ENCODE measurements around the gene ATOH8. TPM values are rescaled to one million over a fixed set of nuclear protein-coding genes. Genes with fewer than 3 reads are reported as not detected.
A peak's percentile ranks its signal among the peaks of the same experiment; 100 is the strongest.

ATOH8 gene
- total and polyA plus RNA-seq, 2 donors (not counting 3 experiments of a cell fraction or from before 2014, with no cell fraction given): 10.3 to 12.8 TPM

GRCh38 chr2:85705680-85706039 lies 48.1 kb upstream of the ATOH8 start:
- Histone ChIP-seq H3K79me2 (ENCODE audit: control insufficient read depth, insufficient read depth, low read length) (no peaks in the 10 kb centered on the region), H3K9me1 (replicated peaks; ENCODE audit: control insufficient read depth, extremely low read depth, insufficient read depth, low read length) (no peaks in the 10 kb centered on the region), H3K36me3 (ENCODE audit: control insufficient read depth in 2 of 2, extremely low read depth in 1 of 2, insufficient read depth in 2 of 2, low read length in 2 of 2) (no peaks in the 10 kb centered on the region), H3K4me1 (ENCODE audit: control insufficient read depth, extremely low read depth, insufficient read depth, low read length) (peaks cover 23% of the 10 kb centered on the region), H3K27me3 (ENCODE audit: control insufficient read depth in 2 of 2, insufficient read depth in 2 of 2, low read length in 2 of 2) (no peaks in the 10 kb centered on the region), H3K4me2 (ENCODE audit: insufficient read depth, low read length) (no peak overlapping the region), H4K20me1 (replicated peaks; ENCODE audit: control insufficient read depth, extremely low read depth, insufficient read depth, low read length) (no peaks in the 10 kb centered on the region), H3K9me3 (replicated peaks; ENCODE audit: control insufficient read depth, insufficient read depth, low read length) (no peaks in the 10 kb centered on the region), H3K27ac (ENCODE audit: insufficient read depth, low read depth, low read length) (no peak overlapping the region), H3K4me3 (replicated peaks in 1 of 3; ENCODE audit: insufficient read depth in 1 of 3, low read depth in 1 of 3, low read length in 3 of 3) (no peak overlapping the region), H3K9ac (replicated peaks; ENCODE audit: extremely low read depth, insufficient read depth, low read length) (no peak overlapping the region), H2AFZ (ENCODE audit: low read depth, low read length) (peak overlapping the region; percentile 31)
- ChIA-PET POLR2A (no interaction called here), CTCF (interaction anchor here (0.8 to 8.8 kb wide), 7 partner anchors 19 to 70 kb away, joined by 3 to 138 read pairs (median 4); no protein-coding TSS in a partner anchor)
- FAIRE-seq (peak; percentile 21), DNase-seq (ENCODE audit: low read depth, low spot score) (peak; percentile 39)
- TF ChIP-seq GATA2 (IDR thresholded peaks at IDR 0.05; ENCODE audit: insufficient read depth, insufficient read length, low read depth, low read length) (no peak), JUN (IDR thresholded peaks at IDR 0.05; ENCODE audit: borderline replicate concordance, insufficient read depth, insufficient read length, low read depth) (no peak), MAX (IDR thresholded peaks at IDR 0.05; ENCODE audit: insufficient read depth, insufficient read length) (no peak), EZH2 (IDR thresholded peaks at IDR 0.05; ENCODE audit: borderline replicate concordance, low read depth, low read length, severe bottlenecking) (no peak), POLR2A (IDR thresholded peaks at IDR 0.05; ENCODE audit: low read depth, low read length) (no peak), MYC (IDR thresholded peaks at IDR 0.05; ENCODE audit: low read depth, low read length) (no peak), POLR2AphosphoS5 (IDR thresholded peaks at IDR 0.05; ENCODE audit: insufficient read depth, low read depth, low read length) (no peak), FOS (IDR thresholded peaks at IDR 0.05; ENCODE audit: borderline replicate concordance, insufficient read depth, low read length) (no peak), CTCF (IDR thresholded peaks at IDR 0.05; ENCODE audit: extremely low read depth in 1 of 2, insufficient read depth in 1 of 2, low read depth in 1 of 2, low read length in 2 of 2) (no peak)
- intact Hi-C loops (cut with micrococcal nuclease) (no loop called here), dilution Hi-C loops (cut with MboI; ENCODE audit: extremely low pct_ligation_motif_present, low sequenced_read_pairs) (loop anchor here (25.0 kb wide), 1 partner anchor 107 kb away; no protein-coding TSS in a partner anchor)
- no TSS peak for BruUV-seq (replicated peaks)

All from endothelial cell of umbilical vein (primary cell).